Fibroblast of skin of back (primary cell): Measurements from ENCODE around the gene LIM2. TPM values are rescaled to one million over a fixed set of nuclear protein-coding genes. Genes with fewer than 3 reads are reported as not detected.
"Not testable (repeated sequence)": the region's sequence is repeated elsewhere in the genome, so short reads cannot be mapped to it uniquely, and the experiment has no call there.

Experiments
- DNase-seq: peaks from one replicate; pipeline ENCODE4 v3.0.0-alpha.2; 2013
- polyA plus RNA-seq, 2 experiments: library from polyadenylated mRNA; unstranded; fragments of 120-200 nt; gene quantifications; one replicate each; pipeline ENCODE4 v1.2.1, GENCODE V29; 2013; ENCODE audit not compliant: insufficient read length in 2 of 2

The LIM2 gene, protein sequence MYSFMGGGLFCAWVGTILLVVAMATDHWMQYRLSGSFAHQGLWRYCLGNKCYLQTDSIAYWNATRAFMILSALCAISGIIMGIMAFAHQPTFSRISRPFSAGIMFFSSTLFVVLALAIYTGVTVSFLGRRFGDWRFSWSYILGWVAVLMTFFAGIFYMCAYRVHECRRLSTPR
- polyA plus RNA-seq (2013, experiment 1 of 2; ENCODE audit: insufficient read length) = not detected
- polyA plus RNA-seq (2013, experiment 2 of 2; ENCODE audit: insufficient read length) = not detected

DNA sequence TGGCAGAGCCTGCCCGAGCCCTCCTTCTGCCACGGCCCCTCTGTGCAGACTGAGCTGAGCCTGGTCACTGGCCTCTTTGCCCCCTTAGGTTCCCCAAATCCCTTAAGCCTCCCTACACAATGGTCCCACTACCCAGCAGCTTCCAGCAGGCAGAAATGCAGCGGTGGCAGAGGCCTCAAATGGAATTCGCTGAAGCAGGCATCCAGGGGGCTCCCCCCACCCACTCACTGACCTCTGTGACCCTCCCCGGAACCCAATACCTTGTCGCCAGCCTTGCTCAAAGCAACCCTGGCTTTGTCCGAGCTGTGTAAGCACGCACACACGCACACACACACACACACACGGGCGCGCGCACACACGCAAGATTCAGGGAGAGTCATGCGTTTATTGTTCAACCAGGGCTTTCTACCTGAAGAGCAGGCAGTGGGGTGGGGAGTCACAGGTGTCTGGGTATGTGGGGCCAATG, at the start of gene LIM2:
Gene LIM2 (minus strand): TSS at position 51 of the 466 bp plus-strand sequence. CDS start 531 bp downstream, outside the sequence.
- DNase-seq = no peak

DNA sequence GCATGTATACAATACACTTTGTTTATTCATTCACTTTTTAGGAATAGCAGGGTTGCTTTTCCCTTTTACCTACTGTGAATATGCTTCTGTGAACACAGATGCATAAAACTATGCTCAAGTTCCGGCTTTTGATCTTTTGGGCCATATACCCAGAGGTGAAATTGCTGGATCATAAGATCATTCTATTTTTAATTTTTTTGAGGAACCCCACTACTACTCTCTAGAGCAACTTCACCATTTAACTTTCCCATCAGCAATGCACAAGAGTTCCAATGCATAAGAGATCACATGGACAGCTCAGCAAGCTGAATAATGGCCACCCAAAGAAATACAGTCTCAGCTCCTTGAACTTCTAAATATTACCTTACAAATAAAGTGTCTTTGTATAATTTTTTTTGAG, 46.7 kb upstream of the LIM2 start:
- no peak for DNase-seq

DNA sequence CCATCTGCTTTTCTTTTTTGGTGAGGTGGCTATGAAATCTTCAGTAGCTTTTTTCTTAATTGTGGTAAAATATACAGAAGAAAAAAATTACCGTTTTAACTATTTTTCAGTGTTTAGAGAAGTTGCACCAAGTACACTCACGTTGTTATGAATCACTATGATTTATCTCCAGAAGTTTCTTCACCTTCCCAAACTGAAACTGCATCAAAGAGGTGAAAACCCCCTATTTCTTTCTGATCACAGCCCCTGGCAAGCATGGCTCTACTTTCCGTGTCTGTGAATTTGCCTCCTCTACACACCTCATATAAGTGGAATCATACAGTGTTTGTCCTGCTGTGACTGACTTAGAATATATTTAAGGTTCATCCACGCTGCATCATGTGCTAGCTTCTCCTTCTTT, 45.3 kb upstream of the LIM2 start:
- no peak for DNase-seq

DNA sequence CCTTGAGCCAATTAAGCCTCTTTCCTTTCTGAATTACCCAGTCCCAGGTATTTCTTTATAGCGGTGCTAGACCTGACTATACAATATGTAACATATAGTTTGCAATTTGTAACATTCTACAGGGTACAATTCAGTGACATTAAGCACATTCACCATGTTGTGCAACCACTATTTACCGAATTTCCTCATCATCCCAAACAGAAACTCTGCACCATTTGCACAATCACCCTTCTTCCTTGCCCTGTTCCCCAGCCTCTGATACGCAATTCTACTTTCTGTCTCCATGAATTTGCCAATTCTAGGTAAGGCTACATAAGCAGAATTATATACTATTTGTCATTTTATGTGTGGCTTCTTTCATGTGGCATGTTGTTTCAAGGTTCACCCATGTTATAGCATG, 43.4 kb upstream of the LIM2 start:
- DNase-seq = no peak

DNA sequence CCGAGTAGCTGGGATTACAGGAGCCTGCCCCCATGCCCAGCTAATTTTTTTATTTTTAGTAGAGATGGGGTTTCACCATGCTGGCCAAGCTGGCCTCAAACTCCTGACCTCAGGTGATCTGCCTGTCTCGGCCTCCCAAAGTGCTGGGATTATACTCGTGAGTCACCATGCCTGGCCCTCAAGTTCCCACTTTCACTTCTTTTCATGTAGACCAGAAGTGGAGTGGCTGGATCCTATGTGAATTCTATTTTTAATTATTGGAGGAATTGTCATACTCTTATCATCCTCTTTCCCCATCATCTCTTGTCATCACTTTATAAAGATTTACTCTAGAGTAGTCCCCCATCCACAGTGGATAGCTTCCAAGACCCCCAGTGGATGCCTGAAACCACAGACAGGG, 42.4 kb upstream of the LIM2 start:
- no peak for DNase-seq

DNA sequence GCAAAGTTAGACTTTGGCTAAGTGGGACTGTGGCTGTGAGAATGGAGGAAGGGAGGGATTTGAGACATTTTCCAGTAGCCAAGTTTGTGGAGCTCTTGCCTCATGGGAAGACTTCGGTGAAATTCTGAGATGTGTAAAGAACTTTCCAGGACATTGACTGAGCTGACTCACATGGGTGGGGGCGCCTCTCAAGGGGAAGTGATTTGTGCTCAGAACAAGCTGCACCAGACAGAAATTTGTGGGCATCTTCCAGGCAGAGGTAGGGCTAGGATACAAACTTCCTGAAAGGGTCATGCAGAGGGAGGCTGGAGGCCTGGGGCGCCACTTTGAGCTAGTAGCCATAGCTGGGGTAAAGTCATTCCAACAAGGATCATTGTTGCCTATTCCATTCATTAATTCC, 39.4 kb upstream of the LIM2 start:
- DNase-seq = no peak

DNA sequence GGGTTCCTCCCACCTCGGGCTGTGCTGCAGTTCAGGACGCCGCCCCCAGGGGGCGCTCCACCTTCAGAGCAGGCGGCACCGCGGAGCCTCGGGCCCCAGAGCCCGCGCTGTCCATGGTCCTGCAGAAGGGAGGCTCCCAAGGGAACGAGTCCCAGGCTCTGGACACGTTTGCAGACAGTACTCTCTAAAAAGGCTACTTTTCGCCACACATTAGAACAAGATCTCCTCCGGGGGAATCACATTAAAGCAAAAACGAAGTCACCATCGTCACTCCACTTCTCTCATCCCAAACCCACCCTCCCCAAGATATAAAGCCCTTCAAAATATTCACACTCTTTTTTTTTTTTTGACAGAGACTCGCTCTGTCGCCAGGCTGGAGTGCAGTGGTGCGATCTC, 34.3 kb upstream of the LIM2 start:
- DNase-seq = peak; percentile 62

DNA sequence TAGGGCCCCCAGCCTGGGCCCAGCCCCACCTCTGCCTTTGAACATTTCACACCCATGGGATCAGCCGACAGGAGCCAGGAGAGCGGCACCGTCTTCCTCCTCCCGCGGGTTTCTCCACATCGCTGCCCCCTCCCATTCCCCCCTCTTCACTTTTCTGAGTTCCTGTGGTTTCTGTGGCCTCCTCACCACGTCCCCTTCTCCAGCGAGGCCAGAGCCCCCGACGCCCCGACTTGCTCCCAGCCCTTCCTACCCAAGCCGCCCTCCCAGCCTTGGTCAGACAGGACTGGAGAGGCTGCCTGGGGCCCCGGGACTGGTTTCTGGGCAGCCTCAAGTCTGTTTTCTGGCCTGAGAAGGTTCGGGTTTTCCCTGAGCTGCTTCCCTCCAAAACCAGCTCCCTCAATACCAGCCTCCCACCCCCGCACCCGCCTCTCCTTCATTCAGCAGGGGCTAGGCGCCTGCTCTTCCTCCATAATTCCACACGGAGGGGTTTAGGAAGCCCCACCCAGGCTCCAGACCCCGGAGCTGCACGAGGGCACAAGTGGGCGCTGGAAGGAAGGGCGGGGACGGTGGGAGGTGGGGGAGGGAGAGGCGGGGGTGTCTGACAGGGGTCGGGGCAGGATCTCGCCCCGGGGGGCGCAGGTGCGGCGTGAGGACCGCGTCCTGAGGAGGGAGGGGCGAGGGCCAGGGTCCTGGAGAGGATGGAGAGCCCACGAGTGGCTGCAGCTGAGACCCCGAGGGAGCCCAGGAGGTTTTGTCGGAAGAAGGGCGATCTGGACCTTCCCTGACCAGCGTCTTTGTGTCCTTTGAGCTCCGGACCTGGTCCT, 33.7 kb upstream of the LIM2 start:
- no peak for DNase-seq

DNA sequence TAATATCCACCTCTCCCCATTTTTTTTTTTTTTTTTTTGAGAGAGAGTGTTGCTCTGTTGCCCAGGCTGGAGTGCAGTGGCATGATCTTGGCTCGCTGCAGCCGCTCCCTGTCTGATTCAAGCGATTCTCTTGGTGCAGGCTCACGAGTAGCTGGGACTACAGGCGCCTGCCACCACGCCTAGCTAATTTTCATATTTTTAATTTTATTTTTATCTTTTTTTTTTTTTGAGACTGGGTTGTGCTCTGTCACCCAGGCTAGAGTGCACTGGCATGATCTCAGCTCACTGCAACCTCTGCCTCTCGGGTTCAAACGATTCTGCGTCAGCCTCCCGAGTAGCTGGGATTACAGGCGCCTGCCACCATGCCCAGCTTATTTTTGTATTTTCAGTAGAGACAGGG, 32.7 kb upstream of the LIM2 start:
- DNase-seq = not testable (repeated sequence)

DNA sequence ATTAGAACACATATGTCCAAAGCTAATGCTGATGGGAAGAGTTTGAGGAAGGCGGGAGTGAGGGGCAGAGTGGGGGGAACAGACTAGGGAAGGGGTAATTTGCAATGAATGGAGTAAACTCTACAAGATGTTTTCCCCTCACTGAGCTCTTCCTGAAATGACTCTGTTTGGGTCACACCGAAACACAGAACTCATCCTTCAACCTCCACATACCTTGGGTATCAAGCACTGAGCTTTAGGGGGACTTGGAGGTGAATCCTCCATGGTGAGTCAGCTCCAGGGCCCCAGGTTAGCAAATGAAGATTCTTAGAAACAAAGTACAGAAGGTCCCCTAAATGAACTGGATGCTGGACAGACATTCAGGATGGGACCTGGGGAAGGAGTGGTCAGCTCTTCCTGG, 30.9 kb upstream of the LIM2 start:
- no peak for DNase-seq

DNA sequence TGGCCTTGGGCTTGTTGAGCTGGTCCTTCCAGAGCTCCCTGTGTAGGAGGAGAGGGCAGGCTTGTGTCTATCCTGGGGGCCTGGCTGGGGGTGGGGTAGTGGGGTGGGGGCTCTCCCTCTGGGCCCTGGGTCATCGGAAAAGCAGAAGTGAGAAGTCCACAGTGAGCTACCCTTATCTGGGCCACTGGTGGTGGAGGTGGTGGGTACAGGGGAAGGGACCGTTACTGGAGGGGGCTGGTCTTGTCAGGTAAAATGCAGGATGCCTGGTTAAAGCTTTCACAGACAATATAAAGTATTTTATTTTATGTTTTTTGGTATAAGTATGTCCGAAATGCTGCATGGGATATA, 30.0 kb upstream of the LIM2 start:
- no peak for DNase-seq

DNA sequence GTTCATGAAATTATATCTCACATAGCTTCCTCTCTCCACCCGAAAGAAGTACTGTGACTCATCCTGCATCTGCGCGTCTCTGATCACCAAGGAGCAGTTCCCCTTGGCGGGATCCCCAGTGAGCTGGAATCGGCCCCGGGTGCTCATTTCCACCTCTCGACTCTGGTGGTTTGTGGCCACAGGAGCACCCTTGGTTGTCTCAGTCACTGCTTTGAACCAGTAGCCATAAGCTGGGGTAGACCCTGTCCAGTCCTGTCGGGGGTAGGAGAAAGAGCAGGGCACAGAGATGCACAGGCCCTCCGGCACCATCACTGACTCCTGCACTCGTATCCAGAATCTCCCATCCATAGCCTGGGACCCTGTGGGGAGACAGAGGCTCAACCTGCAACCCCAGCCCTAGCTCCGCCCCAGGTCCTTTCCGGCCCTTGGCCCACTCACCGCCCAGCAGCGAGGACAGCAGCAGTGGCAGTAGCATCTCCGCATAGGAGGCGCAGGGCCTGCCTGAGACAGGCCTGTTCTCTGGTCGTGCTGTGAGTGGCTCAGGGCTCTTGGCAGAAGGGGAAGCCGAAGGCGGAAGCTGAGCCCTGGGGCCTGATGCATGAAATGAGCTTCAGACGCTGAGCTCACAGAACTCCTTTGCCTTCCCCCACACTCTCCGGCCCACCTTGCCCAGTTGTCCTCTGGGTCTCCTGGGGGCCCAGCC, 29.5 kb upstream of the LIM2 start, which contains the start of gene SIGLEC10:
Gene SIGLEC10 (minus strand): TSS at position 536 of the 703 bp plus-strand sequence. CDS start 61 bp downstream, at position 475.
- no peak for DNase-seq

DNA sequence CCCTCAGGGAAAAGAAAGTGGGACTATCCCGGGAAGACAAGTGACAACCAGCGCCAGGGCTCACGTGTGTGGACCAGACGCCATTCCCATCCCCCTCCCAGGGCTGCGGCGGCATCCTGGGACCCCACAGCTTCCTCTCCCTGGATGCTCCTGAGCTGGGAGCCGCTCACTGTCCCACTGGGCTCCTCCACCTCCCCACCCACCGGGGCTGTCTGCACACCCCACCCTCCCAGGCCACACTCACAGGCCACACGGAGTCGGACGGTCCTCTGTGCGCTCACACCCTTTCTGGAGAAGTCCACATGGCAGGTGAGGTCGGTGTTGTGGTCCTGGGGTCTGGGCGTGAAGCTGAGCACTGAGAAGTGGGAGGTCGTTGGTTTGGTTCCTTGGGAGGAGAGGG, 28.6 kb upstream of the LIM2 start:
- DNase-seq = not testable (repeated sequence)

DNA sequence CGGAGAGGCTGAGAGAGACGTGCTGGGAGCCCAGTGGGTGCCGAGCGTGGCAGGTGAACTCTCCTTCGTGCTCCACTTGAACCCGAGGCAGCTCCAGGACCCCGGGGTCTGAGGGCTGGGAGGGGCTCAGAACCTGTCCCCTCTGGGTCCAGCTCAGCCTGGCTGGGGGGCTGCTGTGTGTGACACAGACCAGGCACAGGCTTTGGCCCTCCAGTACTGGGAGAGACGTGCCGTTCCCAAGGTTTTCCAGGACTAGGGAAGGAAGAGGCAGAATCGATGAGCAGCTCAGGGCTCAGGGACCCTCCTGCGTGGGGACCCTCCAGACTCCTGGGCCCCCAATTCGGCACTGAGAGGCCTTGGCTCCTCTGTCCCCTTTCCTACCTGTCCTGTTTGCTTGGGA, 27.4 kb upstream of the LIM2 start:
- no peak for DNase-seq

DNA sequence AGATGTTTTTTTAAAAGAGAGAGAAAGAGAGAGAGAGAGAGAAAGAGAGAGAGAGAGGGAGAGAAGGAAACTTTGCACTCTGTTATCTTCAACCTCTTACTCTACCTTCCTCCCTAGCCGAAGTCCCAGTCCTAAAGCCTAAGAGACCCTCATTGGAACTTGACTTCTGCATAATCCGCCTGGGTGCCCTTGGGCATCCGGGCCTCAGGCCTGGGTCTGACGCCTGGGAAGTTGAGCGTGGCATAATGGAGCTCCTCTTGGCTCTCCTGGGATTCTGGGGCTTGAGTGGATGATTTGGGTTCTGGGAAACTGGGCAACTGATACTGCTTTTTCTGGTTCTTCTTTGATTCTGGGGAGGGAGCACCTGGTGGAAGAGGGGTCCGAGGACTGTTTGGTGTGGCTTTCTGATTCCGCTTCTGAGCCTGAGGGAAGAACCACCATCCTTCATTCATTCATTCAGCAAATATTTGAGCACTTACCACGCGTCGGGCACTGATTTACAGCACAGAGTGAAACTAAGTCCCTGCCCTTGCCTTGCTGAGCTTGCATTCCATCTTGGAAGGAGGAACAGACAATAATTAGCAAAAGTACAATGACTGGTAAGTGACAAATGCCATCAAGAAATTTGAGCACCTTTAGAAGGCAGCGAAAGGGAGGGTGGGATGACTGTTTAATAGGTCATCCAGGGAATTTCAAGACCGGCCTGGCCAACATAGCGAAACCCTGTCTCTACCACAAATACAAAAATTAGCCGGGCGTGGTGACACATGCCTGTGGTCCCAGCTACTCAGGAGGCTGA, 23.4 kb upstream of the LIM2 start:
- no peak for DNase-seq

DNA sequence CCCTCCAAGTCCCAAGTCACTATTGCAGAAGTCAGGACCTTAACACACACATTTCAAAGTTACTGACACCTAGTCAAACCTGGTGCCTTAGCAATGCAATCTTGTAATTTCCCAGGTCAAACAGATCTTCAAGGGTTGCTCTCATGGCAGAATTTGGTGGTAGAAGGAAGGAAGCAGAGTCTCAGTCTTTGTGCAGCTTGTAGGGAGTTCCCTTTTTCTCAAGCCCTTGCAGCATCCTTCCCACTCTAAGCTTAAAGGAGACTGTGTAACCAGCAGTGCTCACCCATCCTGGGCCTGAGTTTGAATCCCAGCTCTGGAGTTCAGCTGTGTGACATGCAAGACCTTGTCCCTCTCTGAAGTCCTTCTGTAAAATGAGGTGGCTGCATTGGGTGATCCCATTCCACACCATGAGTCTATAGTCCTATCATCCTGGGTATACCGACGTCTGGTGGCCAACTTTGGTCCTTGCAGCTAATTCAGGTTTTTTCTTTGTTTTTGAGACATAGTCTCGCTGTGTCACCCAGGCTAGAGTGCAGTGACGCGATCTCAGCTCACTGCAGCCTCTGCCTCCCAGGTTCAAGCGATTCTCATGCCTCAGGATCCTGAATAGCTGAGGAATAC, 19.8 kb upstream of the LIM2 start:
- peak; percentile 12 for DNase-seq

DNA sequence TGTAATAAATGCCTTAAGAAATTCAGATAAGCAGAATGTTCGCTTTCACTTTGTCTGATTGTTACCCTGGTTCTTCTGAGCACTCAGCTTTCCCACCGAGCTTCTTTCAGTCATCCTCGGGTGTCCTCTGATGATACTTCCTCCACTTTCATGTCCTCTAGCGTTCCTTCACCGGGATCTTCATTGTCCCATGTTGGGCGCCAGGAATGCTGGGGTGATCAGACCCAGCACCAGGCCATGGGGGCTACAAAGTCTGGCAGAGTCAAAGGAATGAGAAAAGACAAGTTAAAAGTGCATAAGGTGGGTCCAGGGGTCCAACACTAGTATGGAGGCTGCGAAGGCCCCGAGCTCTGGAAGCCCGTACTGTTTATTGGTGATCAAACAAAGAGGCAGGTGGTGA, 14.3 kb upstream of the LIM2 start:
- no peak for DNase-seq

DNA sequence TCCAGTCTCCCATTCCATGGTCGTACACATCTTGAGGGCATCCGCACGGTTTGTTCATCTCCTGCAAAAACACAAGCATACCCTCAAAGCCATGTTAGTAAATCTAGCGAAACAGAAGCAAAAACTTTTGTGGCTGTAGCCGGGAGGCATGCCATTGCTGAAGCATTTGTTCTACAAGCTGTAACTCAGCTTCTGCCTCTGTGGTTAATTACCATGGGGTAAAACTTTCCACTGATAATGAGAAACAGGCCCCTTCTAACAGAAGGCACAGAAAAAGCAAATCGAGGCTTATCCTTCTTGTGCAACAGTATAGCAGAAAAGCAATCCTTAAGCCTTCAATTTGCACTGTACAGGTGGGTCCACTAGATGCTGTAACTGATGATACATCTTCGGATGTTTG, 12.2 kb upstream of the LIM2 start:
- not testable (repeated sequence) for DNase-seq

DNA sequence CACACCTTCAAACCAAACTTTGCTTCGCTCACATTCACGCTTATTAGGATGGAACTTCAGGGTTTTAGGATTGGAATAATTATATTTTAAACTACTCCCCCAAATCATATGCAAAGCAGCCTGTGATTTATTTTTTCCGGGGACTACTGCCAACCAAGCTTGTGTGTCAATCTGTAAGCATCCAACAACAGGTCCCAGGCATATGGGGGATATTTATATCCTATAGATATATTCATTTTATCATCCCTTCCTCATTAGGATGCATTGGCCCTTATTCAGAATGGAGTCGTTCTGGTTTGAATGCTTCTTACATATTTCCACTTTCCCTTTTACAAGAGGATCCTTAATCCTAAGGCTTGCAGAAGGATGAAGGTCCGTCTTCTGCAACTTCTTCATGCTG, 11.5 kb upstream of the LIM2 start:
- no peak for DNase-seq

DNA sequence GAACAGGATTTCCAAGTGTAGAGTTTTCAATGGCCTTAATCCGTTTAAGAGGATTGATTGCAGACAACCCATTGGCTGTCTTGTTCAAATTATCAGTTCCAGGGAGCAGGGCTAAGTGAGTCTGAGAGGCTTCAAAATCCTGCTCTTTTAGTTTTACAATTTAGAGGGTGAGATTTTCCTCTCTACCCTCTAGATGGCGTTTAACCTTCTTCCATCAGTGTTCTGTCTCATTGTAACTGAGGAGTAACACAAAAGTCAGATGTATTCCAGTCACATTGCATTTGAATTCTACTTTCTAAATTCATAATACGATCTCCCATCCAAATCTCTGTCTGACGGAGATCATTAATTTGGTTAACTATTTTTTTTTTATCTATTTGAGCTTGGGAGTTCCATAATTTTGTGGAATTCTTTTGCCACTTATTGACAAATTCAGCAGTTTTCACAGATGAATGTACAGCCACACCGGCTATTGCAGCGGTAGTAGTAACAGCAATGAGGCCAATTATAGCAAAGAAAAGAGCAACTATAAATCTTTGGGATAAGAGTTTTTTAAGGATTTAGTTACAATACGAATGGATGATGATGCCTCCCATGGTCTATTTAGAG, 10.4 kb upstream of the LIM2 start:
- peak; percentile 23 for DNase-seq

DNA sequence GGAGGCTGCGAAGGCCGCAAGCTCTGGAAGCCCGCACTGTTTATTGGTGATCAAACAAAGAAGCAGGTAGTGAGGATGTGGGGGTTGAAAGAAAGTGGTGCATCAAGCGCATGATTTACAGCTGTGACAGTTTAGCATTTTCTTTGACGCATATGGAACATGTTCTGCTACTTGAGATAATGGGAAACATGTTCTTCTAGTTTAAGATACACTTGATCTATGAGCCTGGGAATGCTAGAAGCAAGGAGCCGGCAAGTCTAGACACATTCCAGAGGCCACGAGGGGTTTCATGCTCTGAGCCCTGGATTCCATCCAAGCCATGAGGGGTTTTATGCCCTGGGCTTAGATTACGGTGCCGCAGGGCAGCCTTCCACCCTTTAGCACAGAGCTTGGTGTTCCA, 9.7 kb upstream of the LIM2 start:
- peak; percentile 9 for DNase-seq

DNA sequence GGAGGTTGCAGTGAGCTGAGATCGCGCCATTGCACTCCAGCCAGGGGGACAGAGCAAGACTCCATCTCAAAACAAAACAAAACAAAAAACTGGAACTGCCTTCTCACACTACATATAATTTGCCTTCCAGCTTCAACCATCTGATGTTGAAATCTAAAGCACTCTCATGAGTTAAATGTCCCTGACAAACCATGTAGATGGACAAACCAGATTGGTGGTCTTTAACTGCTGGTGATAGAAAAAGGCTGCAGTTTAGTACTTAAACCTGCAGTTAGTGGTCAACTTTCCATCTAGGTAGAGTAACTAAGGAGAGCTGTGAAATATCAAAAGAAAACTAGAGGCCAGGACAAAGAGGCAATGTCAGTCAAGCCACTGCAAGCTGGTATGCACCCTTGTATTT, 8.4 kb upstream of the LIM2 start:
- DNase-seq = no peak
